Astrocyte of the spinal cord (primary cell): Measurements from ENCODE around the gene CCDC85C.
"Not testable (repeated sequence)": the region's sequence is repeated elsewhere in the genome, so short reads cannot be mapped to it uniquely, and the experiment has no call there.

Experiments
- DNase-seq: peaks from one replicate; pipeline ENCODE4 v3.0.0; 2011; ENCODE audit warnings: low read depth, low spot score
- H3K4me3 ChIP-seq: 2 replicates; pipeline ENCODE4 v1.5.1; 2011; ENCODE audit warnings: low read depth, mild to moderate bottlenecking, low read length, moderate library complexity
- CTCF ChIP-seq: IDR thresholded peaks from 2 replicates; pipeline ENCODE4 v1.5.1; 2012; ENCODE audit warnings: low read depth, mild to moderate bottlenecking, low read length, inconsistent platforms
- in situ Hi-C: cut with HindIII; loops from 2 replicates; pipeline ENCODE4 v1.10.0; 2017; ENCODE audit warnings: low sequenced_read_pairs

CCDC85C gene

GRCh38 chr14:99647411-99647810 is 43.4 kb upstream of the CCDC85C start:
- no peak for TF ChIP-seq CTCF
- no peak overlapping the region for H3K4me3 ChIP-seq
- peak; percentile 41 for DNase-seq
- in situ Hi-C loops = no loop called here

GRCh38 chr14:99645545-99646505 is 41.8 kb upstream of the CCDC85C start:
- no peak for DNase-seq
- in situ Hi-C loops = no loop called here
- peak overlapping the region; percentile 17 for H3K4me3 ChIP-seq
- TF ChIP-seq CTCF = no peak

GRCh38 chr14:99644723-99645544 is 40.9 kb upstream of the CCDC85C start, which contains the start of gene HHIPL1:
HHIPL1 (plus strand) TSS chr14:99645129; CDS start chr14:99645208, 79 bp downstream.
- in situ Hi-C loops = no loop called here
- H3K4me3 ChIP-seq = peak within 1 kb of the TSS; percentile 18
- TF ChIP-seq CTCF = no peak
- DNase-seq = no peak

GRCh38 chr14:99644035-99644587 is 40.1 kb upstream of the CCDC85C start:
- H3K4me3 ChIP-seq = no peak overlapping the region
- in situ Hi-C loops = no loop called here
- DNase-seq = no peak
- no peak for TF ChIP-seq CTCF

GRCh38 chr14:99643343-99643742 is 39.3 kb upstream of the CCDC85C start:
- in situ Hi-C loops = no loop called here
- no peak overlapping the region for H3K4me3 ChIP-seq
- no peak for TF ChIP-seq CTCF
- DNase-seq = no peak

- H3K4me3 ChIP-seq, in situ Hi-C loops, DNase-seq: not testable (repeated sequence)
Observed at GRCh38 chr14:99642771-99643170, 38.8 kb upstream of the CCDC85C start.
